Gastroesophageal sphincter (tissue), 3 donors: ENCODE data around the gene TAPT1.

ENCODE experiments used
- CTCF ChIP-seq, 4 experiments: fragments of 200-600 bp in 2 of 4; fragments of 450-650 bp in 2 of 4; sonication (generic) in 1 of 4; IDR thresholded peaks; one replicate each; pipeline ENCODE4 v1.5.1; 2017 to 2019; ENCODE audit warnings: antibody characterized with exemption in 4 of 4, mild to moderate bottlenecking in 2 of 4, moderate library complexity in 2 of 4
- EP300 ChIP-seq: sonication (generic); formaldehyde crosslinking; IDR thresholded peaks from one replicate; pipeline ENCODE4 v1.6.1; 2017; ENCODE audit warnings: antibody characterized with exemption, mild to moderate bottlenecking
- POLR2A ChIP-seq, 2 donors: fragments of 450-650 bp; IDR thresholded peaks; one replicate each; pipeline ENCODE4 v1.6.1; 2017; ENCODE audit warnings: antibody characterized with exemption in 2 of 2, mild to moderate bottlenecking in 2 of 2, moderate library complexity in 1 of 2
- POLR2AphosphoS5 ChIP-seq: sonication (generic); formaldehyde crosslinking; IDR thresholded peaks from one replicate; pipeline ENCODE4 v1.6.1; 2017; ENCODE audit warnings: antibody characterized with exemption

GRCh38 chr4:16229604-16230003, 3.3 kb upstream of the TAPT1 start:
- no peak for TF ChIP-seq POLR2A (IDR thresholded peaks at IDR 0.05)
- TF ChIP-seq CTCF (IDR thresholded peaks at IDR 0.05) = no peak
- no peak for TF ChIP-seq POLR2AphosphoS5
- TF ChIP-seq EP300 = no peak
